IPS-18c (cell line): ENCODE measurements around the gene BDH1.

Experiments used
- H3K4me3 ChIP-seq: 2 replicates; pipeline ENCODE4 v1.7.0; 2013; ENCODE audit warnings: low read depth, mild to moderate bottlenecking, low read length, moderate library complexity; ENCODE audit not compliant: insufficient read depth
- H3K9me3 ChIP-seq: one replicate; pipeline ENCODE4 v1.6.1; 2013; ENCODE audit warnings: mild to moderate bottlenecking, low read length, moderate library complexity; ENCODE audit not compliant: control insufficient read depth, insufficient read depth

The BDH1 gene

GRCh38 chr3:197514786-197515355 is 40.9 kb downstream of the BDH1 start:
- H3K9me3 ChIP-seq: no peaks in the 10 kb centered on the region
- no peak overlapping the region for H3K4me3 ChIP-seq

- no peak overlapping the region for H3K4me3 ChIP-seq
- no peaks in the 10 kb centered on the region for H3K9me3 ChIP-seq
Observed at GRCh38 chr3:197513953-197514785, 41.6 kb downstream of the BDH1 start.

GRCh38 chr3:197512691-197513571 is 42.8 kb downstream of the BDH1 start:
- H3K4me3 ChIP-seq: no peak overlapping the region

GRCh38 chr3:197511853-197512635 is 43.7 kb downstream of the BDH1 start:
- Histone ChIP-seq H3K9me3 (no peaks in the 10 kb centered on the region), H3K4me3 (no peak overlapping the region)

More at GRCh38 chr3:197512691-197513571, 42.8 kb downstream of the BDH1 start:
- no peaks in the 10 kb centered on the region for H3K9me3 ChIP-seq

- no peaks in the 10 kb centered on the region for H3K9me3 ChIP-seq
- no peak overlapping the region for H3K4me3 ChIP-seq
Observed at GRCh38 chr3:197511130-197511529, 44.6 kb downstream of the BDH1 start.

GRCh38 chr3:197510642-197511018 is 45.1 kb downstream of the BDH1 start:
- Histone ChIP-seq H3K4me3 (no peak overlapping the region), H3K9me3 (no peaks in the 10 kb centered on the region)

GRCh38 chr3:197508924-197509775 is 46.6 kb downstream of the BDH1 start:
- Histone ChIP-seq H3K4me3 (no peak overlapping the region; the same call in 1 of the 2 replicates), H3K9me3 (no peaks in the 10 kb centered on the region)

GRCh38 chr3:197508461-197508860 is 47.3 kb downstream of the BDH1 start:
- no peaks in the 10 kb centered on the region for H3K9me3 ChIP-seq
- H3K4me3 ChIP-seq: no peak overlapping the region

GRCh38 chr3:197508051-197508451 is 47.7 kb downstream of the BDH1 start:
- Histone ChIP-seq H3K9me3 (no peaks in the 10 kb centered on the region), H3K4me3 (no peak overlapping the region)

- no peak overlapping the region for H3K4me3 ChIP-seq
- H3K9me3 ChIP-seq: no peaks in the 10 kb centered on the region
Observed at GRCh38 chr3:197507541-197507940, 48.2 kb downstream of the BDH1 start.

- no peaks in the 10 kb centered on the region for H3K9me3 ChIP-seq
- H3K4me3 ChIP-seq: no peak overlapping the region
Observed at GRCh38 chr3:197507081-197507480, 48.7 kb downstream of the BDH1 start.

GRCh38 chr3:197505796-197506548 is 49.8 kb downstream of the BDH1 start:
- no peaks in the 10 kb centered on the region for H3K9me3 ChIP-seq
- no peak overlapping the region for H3K4me3 ChIP-seq

GRCh38 chr3:197504641-197505121 is 51.1 kb downstream of the BDH1 start:
- Histone ChIP-seq H3K9me3 (no peaks in the 10 kb centered on the region), H3K4me3 (no peak overlapping the region)

GRCh38 chr3:197504229-197504628 is 51.5 kb downstream of the BDH1 start:
- Histone ChIP-seq H3K9me3 (no peaks in the 10 kb centered on the region), H3K4me3 (no peak overlapping the region)

GRCh38 chr3:197503652-197504051 is 52.1 kb downstream of the BDH1 start:
- H3K4me3 ChIP-seq: no peak overlapping the region

More at GRCh38 chr3:197503652-197504051, 52.1 kb downstream of the BDH1 start:
- H3K9me3 ChIP-seq: peaks cover under 1% of the 10 kb centered on the region
